Astrocyte of the cerebellum (primary cell): ENCODE data around the gene BARD1.

Source experiments
- DNase-seq: peaks from one replicate; pipeline ENCODE4 v3.0.0-alpha.2; 2011; ENCODE audit warnings: low read depth
- H3K4me3 ChIP-seq: 2 replicates; pipeline ENCODE4 v1.5.1; 2011; ENCODE audit warnings: mild to moderate bottlenecking, low read depth, low read length, moderate library complexity
- in situ Hi-C: cut with HindIII; loops from 2 replicates; pipeline ENCODE4 v1.10.0; 2017; ENCODE audit warnings: low sequenced_read_pairs
- TF ChIP-seq, protein P1 (sequence below): IDR thresholded peaks from 2 replicates; pipeline ENCODE4 v1.5.1; 2012; ENCODE audit warnings: low read length, low read depth, moderate library complexity, mild to moderate bottlenecking; ENCODE audit errors: missing control alignments

Gene BARD1

DNA sequence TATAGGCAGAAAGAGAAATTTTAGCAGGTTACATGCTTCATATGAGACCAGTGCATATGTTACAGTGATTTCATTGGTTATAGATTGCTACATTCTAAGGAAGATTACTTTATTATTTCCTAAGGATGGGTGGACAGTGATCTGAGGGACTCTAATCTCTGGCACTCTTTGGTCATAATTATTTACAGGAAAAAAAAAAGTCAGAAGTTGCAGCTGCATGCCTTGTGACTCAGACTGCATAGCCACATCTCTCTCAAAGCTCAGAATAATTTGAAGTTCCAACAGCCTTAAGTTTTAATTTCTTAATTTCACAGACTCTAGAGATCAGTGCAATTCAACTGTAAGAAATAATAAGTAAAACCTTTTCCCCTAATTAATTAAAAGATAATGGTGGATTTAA, 27.1 kb upstream of the BARD1 start:
- in situ Hi-C loops = no loop called here
- TF ChIP-seq, protein P1, sequence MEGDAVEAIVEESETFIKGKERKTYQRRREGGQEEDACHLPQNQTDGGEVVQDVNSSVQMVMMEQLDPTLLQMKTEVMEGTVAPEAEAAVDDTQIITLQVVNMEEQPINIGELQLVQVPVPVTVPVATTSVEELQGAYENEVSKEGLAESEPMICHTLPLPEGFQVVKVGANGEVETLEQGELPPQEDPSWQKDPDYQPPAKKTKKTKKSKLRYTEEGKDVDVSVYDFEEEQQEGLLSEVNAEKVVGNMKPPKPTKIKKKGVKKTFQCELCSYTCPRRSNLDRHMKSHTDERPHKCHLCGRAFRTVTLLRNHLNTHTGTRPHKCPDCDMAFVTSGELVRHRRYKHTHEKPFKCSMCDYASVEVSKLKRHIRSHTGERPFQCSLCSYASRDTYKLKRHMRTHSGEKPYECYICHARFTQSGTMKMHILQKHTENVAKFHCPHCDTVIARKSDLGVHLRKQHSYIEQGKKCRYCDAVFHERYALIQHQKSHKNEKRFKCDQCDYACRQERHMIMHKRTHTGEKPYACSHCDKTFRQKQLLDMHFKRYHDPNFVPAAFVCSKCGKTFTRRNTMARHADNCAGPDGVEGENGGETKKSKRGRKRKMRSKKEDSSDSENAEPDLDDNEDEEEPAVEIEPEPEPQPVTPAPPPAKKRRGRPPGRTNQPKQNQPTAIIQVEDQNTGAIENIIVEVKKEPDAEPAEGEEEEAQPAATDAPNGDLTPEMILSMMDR = no peak
- no peak for DNase-seq
- H3K4me3 ChIP-seq = no peak overlapping the region

DNA sequence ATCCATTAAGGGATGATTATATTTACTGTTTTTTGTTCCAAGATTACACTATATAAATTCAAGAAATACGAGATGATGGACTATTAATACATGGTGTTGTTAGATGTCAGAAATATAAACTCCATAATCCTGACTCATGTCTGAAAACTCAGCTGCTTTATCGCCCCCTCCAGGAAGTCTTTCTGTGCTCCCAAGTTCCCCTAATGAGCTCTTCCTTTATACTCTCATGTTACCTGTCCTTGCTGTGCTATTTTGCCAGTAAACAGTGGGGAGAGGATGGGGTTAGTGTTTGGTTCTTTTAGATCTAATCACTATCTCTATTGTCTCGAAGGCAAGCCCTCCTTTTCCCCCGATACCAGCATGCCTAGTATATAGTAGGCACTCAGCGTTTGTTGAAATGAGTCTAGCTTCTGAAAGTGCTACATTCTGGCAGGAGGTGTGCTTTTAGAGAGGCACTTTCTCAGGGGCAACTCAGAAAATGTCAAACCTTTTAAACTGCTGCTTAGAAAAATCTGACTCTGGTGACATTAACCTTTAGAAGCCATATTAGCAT, 21.4 kb upstream of the BARD1 start:
- in situ Hi-C loops = no loop called here
- TF ChIP-seq, protein P1 = peak; percentile 37
- DNase-seq = no peak
- no peak overlapping the region for H3K4me3 ChIP-seq

DNA sequence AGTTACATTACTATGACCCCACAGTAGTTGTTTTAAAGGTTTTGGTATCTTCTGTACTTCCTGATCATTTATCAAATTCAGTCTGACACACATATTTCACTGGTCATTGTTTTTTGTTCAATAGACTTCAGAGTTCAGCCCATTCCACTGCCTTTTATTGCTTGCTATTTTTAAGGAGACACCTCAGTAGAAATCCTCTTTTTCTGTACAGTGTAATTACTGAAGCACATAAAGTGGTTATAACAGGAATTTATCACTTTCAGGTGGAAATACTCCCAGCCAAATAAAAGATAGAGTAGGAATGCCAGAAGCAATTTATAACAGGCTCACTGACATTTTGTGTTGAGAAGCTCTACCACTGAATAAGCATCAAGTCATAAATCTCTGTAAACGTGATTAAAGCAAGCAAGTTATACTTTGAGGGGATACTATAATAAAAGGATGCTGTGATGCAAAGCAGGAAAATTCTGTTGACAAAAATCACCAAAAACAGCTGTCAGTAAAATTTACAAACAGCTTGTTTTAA, 6.6 kb upstream of the BARD1 start:
- no peak for DNase-seq
- in situ Hi-C loops = no loop called here
- TF ChIP-seq, protein P1 = no peak
- H3K4me3 ChIP-seq = no peak overlapping the region

DNA sequence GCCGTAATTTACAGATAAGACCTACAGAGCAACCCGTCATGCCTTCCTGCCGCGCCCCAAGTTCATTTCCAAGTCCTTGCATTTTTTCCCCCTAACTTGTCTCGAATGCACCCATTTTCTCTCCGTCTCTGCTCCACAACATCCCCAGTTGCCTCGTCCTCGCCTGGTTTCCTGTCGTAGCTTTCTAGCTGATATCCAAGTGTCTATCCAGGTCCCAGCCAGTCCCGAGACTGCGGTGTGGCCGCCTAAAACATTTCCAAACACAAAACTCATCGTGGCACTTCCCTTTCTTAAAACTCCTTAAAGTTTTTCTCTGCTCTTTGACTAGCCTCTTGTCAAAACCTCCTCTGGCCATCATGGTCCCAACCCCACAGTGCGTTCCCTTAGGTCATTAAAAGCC, 1.2 kb upstream of the BARD1 start:
- in situ Hi-C loops = no loop called here
- DNase-seq = no peak
- TF ChIP-seq, protein P1 = no peak
- peak overlapping the region; percentile 82 for H3K4me3 ChIP-seq

DNA sequence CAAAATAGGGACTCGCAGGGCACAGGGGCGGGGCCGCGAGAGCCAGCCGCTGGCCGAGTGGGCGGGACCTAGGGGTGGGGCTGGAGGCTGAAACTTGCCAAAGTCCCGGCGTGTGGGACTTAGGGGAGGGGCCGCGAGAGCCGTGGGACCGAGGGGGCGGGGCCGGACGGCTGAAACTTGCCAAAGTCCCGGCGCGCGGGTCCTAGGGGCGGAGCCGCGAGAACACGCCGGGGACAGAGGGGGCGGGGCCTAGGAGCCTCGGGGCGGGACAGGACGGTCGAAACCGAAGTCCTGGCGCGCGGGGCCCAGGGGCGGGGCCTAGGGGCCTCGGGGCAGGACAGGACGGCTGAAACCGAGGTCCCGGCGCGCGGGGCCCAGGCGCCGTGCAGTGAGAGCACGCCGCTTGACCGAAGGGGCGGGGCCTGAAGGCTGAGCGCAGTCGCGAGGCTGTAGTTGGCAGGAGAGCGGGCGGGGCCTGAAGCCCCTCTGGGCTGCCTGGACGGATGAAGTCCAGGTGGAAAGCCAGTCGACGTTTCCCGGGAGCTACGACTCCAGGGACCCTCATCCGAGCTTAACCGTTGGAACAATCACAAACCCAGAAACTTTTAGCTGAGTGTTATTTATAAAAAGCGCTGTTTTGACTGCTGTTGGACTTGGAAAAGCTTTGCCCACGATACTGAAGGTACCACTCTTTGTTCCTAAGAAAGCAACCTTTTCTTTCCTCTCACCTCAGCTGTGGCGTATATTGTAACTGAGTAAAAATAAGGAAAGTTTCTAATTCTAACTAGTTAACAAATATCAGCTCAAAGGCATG, 475 bp upstream of the BARD1 start:
- TF ChIP-seq, protein P1 = no peak
- in situ Hi-C loops = no loop called here
- peak; percentile 95 for DNase-seq
- H3K4me3 ChIP-seq = peak overlapping the region; percentile 82

DNA sequence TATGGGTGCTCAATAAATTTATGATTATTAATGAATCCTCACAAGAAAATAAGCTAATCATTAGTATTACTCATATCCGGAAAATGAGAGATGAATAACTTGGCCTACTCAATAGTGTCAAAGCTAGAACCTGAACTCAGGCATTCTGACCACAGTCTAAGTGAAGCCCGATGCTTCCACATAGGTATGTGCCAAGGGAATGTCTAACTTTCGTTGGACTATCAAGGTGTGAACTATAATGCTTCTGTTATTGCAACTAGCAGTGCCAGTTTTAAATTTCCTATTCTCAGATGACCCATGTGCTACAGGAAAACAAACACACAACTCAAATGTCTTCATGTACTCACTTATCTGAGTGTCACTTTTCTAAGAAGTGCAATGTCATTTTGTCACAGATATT, 1.8 kb downstream of the BARD1 start:
- in situ Hi-C loops = no loop called here
- DNase-seq = no peak
- TF ChIP-seq, protein P1 = no peak
- peak overlapping the region; percentile 82 for H3K4me3 ChIP-seq
